Karpas-422 (cell line): ENCODE data around the gene TEC. TPM values are rescaled to one million over a fixed set of nuclear protein-coding genes. Genes with fewer than 3 reads are reported as not detected.

Source experiments
- DNase-seq: peaks from one replicate; pipeline ENCODE4 v3.0.0-alpha.2; 2015
- H2AFZ ChIP-seq: fragments of 200-600 bp; sonication (generic); 2 replicates; pipeline ENCODE4 v1.6.1; 2014; ENCODE audit warnings: antibody characterized with exemption, low read length, mixed read lengths
- H3K27ac ChIP-seq: fragments of 200-600 bp; sonication (generic); 2 replicates; pipeline ENCODE4 v1.5.1; 2014; ENCODE audit warnings: mild to moderate bottlenecking, low read length, moderate library complexity
- H3K27me3 ChIP-seq: fragments of 200-600 bp; sonication (generic); 2 replicates; pipeline ENCODE4 v1.6.1; 2014; ENCODE audit warnings: low read length, mixed read lengths
- H3K36me3 ChIP-seq: fragments of 200-600 bp; sonication (generic); 2 replicates; pipeline ENCODE4 v1.6.1; 2014; ENCODE audit warnings: low read length, mixed read lengths; ENCODE audit not compliant: insufficient read depth
- H3K4me1 ChIP-seq: fragments of 200-600 bp; sonication (generic); 2 replicates; pipeline ENCODE4 v1.6.1; 2014; ENCODE audit warnings: mild to moderate bottlenecking, low read length, mixed read lengths
- H3K4me2 ChIP-seq: fragments of 200-600 bp; sonication (generic); 2 replicates; pipeline ENCODE4 v1.6.1; 2014; ENCODE audit warnings: low read length, low read depth, mild to moderate bottlenecking; ENCODE audit not compliant: poor library complexity, severe bottlenecking
- H3K4me3 ChIP-seq: fragments of 200-600 bp; sonication (generic); 2 replicates; pipeline ENCODE4 v1.5.1; 2014; ENCODE audit warnings: mild to moderate bottlenecking, antibody characterized with exemption, low read length, mixed read lengths
- H3K79me2 ChIP-seq: fragments of 200-600 bp; sonication (generic); 2 replicates; pipeline ENCODE4 v1.6.1; 2014; ENCODE audit warnings: mild to moderate bottlenecking, low read length, mixed read lengths
- H3K9ac ChIP-seq: fragments of 200-600 bp; sonication (generic); 2 replicates; pipeline ENCODE4 v1.6.0; 2014; ENCODE audit warnings: low read length
- H3K9me2 ChIP-seq: fragments of 200-600 bp; sonication (generic), shearing (Covaris generic); replicated peaks from 2 replicates; pipeline ENCODE4 v1.6.0; 2014; ENCODE audit warnings: mild to moderate bottlenecking, low read length, moderate library complexity; ENCODE audit not compliant: insufficient read depth
- H3K9me3 ChIP-seq: fragments of 300-700, 200-600 bp; sonication (generic); 2 replicates; pipeline ENCODE4 v1.6.1; 2014; ENCODE audit warnings: low read length, mixed read lengths
- H4K20me1 ChIP-seq: fragments of 200-600 bp; sonication (generic); 2 replicates; pipeline ENCODE4 v1.6.1; 2014; ENCODE audit warnings: mild to moderate bottlenecking, antibody characterized with exemption, low read length, low read depth; ENCODE audit not compliant: insufficient read depth
- total RNA-seq: library from RNA; depleted of rRNA; stranded (reverse); fragments of >200 nt; shearing (Covaris generic); gene quantifications from 2 replicates; pipeline ENCODE4 v1.2.3, GENCODE V29; 2014; ENCODE audit warnings: low replicate concordance

Gene TEC
- total RNA-seq, 1 experiment from 2014 or later, result 0.45 TPM

DNA sequence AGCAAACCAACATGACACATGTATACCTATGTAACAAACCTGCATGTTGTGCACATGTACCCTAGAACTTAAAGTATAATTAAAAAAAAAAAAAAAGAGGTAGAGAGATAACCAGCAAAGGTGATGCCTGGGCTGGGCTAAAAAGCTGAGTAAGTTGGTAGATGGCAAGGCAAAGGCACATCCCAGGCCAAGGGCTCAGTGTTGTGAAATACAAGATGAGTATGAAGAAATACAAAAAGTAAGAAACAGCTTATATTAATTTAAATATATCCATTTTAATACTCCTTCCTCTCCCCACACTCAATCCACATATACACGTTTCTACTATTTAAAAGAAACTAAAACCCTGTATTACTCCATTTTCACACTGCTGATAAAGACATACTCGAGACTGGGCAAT, 25.8 kb downstream of the TEC start:
- Histone ChIP-seq H3K9me2 (no peaks in the 10 kb centered on the region), H3K9ac (no peak overlapping the region), H3K4me2 (no peak overlapping the region), H2AFZ (no peak overlapping the region), H3K27ac (no peak overlapping the region), H3K36me3 (no peaks in the 10 kb centered on the region), H3K4me3 (no peak overlapping the region), H3K27me3 (no peaks in the 10 kb centered on the region), H4K20me1 (no peaks in the 10 kb centered on the region), H3K4me1 (no peaks in the 10 kb centered on the region; the same call in 1 of the 2 replicates), H3K9me3 (no peaks in the 10 kb centered on the region), H3K79me2 (no peaks in the 10 kb centered on the region)
- no peak for DNase-seq

DNA sequence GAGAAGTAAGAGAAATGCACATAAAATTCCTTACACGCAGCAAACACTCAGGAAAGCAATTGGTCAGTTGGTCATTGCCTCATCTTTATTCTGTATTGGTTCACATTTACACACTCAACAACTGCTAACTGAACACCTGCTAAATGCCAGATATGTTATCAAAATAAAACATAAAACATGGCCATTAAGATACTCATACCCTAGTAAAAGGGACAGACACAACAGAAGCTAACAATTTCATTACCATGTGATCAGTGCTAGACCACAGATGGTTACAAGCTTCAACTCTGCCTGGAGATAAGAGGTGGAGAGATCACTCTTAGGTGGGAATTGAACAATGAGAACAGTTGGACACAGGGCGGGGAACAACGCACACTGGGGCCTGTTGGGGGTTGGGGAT, 26.2 kb downstream of the TEC start:
- no peaks in the 10 kb centered on the region for H3K27me3 ChIP-seq
- no peaks in the 10 kb centered on the region for H3K79me2 ChIP-seq
- no peak overlapping the region for H3K4me2 ChIP-seq
- H3K36me3 ChIP-seq, result no peaks in the 10 kb centered on the region
- no peak overlapping the region for H3K9ac ChIP-seq
- no peaks in the 10 kb centered on the region for H3K9me2 ChIP-seq
- H2AFZ ChIP-seq, result no peak overlapping the region
- no peak overlapping the region for H3K27ac ChIP-seq
- no peaks in the 10 kb centered on the region; the same call in 1 of the 2 replicates for H3K4me1 ChIP-seq
- no peaks in the 10 kb centered on the region for H3K9me3 ChIP-seq
- DNase-seq, result no peak
- no peaks in the 10 kb centered on the region for H4K20me1 ChIP-seq
- no peak overlapping the region for H3K4me3 ChIP-seq

- Histone ChIP-seq H3K4me1 (no peaks in the 10 kb centered on the region; the same call in 1 of the 2 replicates), H3K9ac (no peak overlapping the region), H3K9me2 (no peaks in the 10 kb centered on the region), H2AFZ (no peak overlapping the region), H3K36me3 (no peaks in the 10 kb centered on the region), H3K27me3 (no peaks in the 10 kb centered on the region), H3K4me3 (no peak overlapping the region), H4K20me1 (no peaks in the 10 kb centered on the region), H3K27ac (no peak overlapping the region), H3K4me2 (no peak overlapping the region), H3K9me3 (no peaks in the 10 kb centered on the region), H3K79me2 (no peaks in the 10 kb centered on the region)
- DNase-seq, result no peak
These were observed 27.0 kb downstream of the TEC start for GRCh38 chr4:48242511-48243195.

GRCh38 chr4:48241731-48242130, 27.9 kb downstream of the TEC start:
- no peak overlapping the region for H2AFZ ChIP-seq
- no peaks in the 10 kb centered on the region for H3K27me3 ChIP-seq
- H3K4me2 ChIP-seq, result no peak overlapping the region
- H3K36me3 ChIP-seq, result no peaks in the 10 kb centered on the region
- no peak for DNase-seq
- H3K27ac ChIP-seq, result no peak overlapping the region
- H4K20me1 ChIP-seq, result no peaks in the 10 kb centered on the region
- H3K79me2 ChIP-seq, result no peaks in the 10 kb centered on the region
- no peaks in the 10 kb centered on the region for H3K9me2 ChIP-seq
- no peak overlapping the region for H3K4me3 ChIP-seq
- no peaks in the 10 kb centered on the region for H3K4me1 ChIP-seq
- H3K9me3 ChIP-seq, result no peaks in the 10 kb centered on the region
- no peak overlapping the region for H3K9ac ChIP-seq

GRCh38 chr4:48237996-48238645, 31.5 kb downstream of the TEC start:
- no peaks in the 10 kb centered on the region for H4K20me1 ChIP-seq
- H2AFZ ChIP-seq, result no peak overlapping the region
- no peaks in the 10 kb centered on the region for H3K27me3 ChIP-seq
- H3K79me2 ChIP-seq, result no peaks in the 10 kb centered on the region
- H3K27ac ChIP-seq, result no peak overlapping the region
- H3K4me1 ChIP-seq, result no peaks in the 10 kb centered on the region
- no peak overlapping the region for H3K4me3 ChIP-seq
- H3K36me3 ChIP-seq, result no peaks in the 10 kb centered on the region
- H3K4me2 ChIP-seq, result no peak overlapping the region
- no peak overlapping the region for H3K9ac ChIP-seq
- no peaks in the 10 kb centered on the region for H3K9me2 ChIP-seq
- H3K9me3 ChIP-seq, result no peaks in the 10 kb centered on the region
- no peak for DNase-seq

DNA sequence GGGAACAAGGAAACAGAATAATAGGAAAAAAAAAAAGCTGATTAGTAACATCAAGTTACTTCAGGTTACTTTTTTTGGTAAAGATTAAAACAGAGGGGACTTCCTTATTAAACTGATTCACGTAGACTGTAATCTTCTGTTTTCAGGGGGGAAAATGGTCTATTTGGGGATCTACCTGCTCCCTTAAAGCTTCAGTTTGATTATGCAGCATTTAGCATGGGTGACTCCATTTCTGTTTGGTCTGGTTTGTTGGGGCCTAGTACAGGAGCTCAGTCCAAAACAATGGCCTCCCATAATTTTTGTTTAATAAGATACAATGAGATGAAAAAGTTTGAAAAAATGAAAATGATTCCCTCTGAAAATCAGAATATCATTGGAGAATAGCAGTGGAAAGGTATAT, 34.6 kb downstream of the TEC start:
- Histone ChIP-seq H3K4me3 (no peak overlapping the region), H3K27me3 (no peaks in the 10 kb centered on the region), H2AFZ (no peak overlapping the region), H3K27ac (no peak overlapping the region), H3K4me1 (no peaks in the 10 kb centered on the region), H3K79me2 (no peaks in the 10 kb centered on the region), H3K4me2 (no peak overlapping the region), H4K20me1 (no peaks in the 10 kb centered on the region), H3K9ac (no peak overlapping the region), H3K9me3 (no peaks in the 10 kb centered on the region), H3K36me3 (no peaks in the 10 kb centered on the region), H3K9me2 (no peaks in the 10 kb centered on the region)
- no peak for DNase-seq

- Histone ChIP-seq H3K27me3 (no peaks in the 10 kb centered on the region), H4K20me1 (no peaks in the 10 kb centered on the region), H2AFZ (no peak overlapping the region), H3K79me2 (no peaks in the 10 kb centered on the region), H3K4me3 (no peak overlapping the region), H3K9me2 (no peaks in the 10 kb centered on the region), H3K9me3 (no peaks in the 10 kb centered on the region), H3K4me2 (no peak overlapping the region), H3K4me1 (no peaks in the 10 kb centered on the region), H3K36me3 (no peaks in the 10 kb centered on the region), H3K27ac (no peak overlapping the region), H3K9ac (no peak overlapping the region)
- DNase-seq, result no peak
These were observed 35.1 kb downstream of the TEC start for GRCh38 chr4:48234575-48234974.

- Histone ChIP-seq H3K4me3 (no peak overlapping the region), H3K27ac (no peak overlapping the region), H3K36me3 (no peaks in the 10 kb centered on the region), H2AFZ (no peak overlapping the region), H3K9ac (no peak overlapping the region), H4K20me1 (no peaks in the 10 kb centered on the region), H3K79me2 (no peaks in the 10 kb centered on the region), H3K27me3 (no peaks in the 10 kb centered on the region), H3K9me2 (no peaks in the 10 kb centered on the region), H3K9me3 (no peaks in the 10 kb centered on the region), H3K4me1 (no peaks in the 10 kb centered on the region), H3K4me2 (no peak overlapping the region)
- DNase-seq, result no peak
These were observed 40.7 kb downstream of the TEC start for GRCh38 chr4:48228949-48229348.
